Lung (tissue), 12 donors: ENCODE measurements around the gene TANC1. TPM values are rescaled to one million over a fixed set of nuclear protein-coding genes. Genes with fewer than 3 reads are reported as not detected.

Experiments used
- ATAC-seq: fragments of 200-7000 bp; cut with Tn5 transposase; one replicate; pipeline ENCODE4 v1.9.1; 2020; ENCODE audit warnings: moderate number of reproducible peaks; ENCODE audit not compliant: insufficient read depth, low FRiP score
- DNase-seq, 3 donors: peaks; one replicate each; pipeline ENCODE4 v3.0.0-alpha.2; 2013 to 2017
- H3K27ac ChIP-seq, 2 donors: one replicate each; pipeline ENCODE4 v1.5.1; 2013; ENCODE audit warnings: mild to moderate bottlenecking in 2 of 2, moderate library complexity in 2 of 2, control low read depth in 1 of 2, inconsistent platforms in 1 of 2, low read depth in 1 of 2, low read length in 1 of 2
- H3K27me3 ChIP-seq, 3 donors: one replicate each; pipeline ENCODE4 v1.5.1; 2013; ENCODE audit warnings: low read length in 2 of 3; ENCODE audit not compliant: control insufficient read depth in 3 of 3, insufficient read depth in 3 of 3
- H3K36me3 ChIP-seq, 4 donors: one replicate each; pipeline ENCODE4 v1.5.1; 2013; ENCODE audit warnings: low read length in 4 of 4, mild to moderate bottlenecking in 1 of 4, moderate library complexity in 1 of 4; ENCODE audit not compliant: control insufficient read depth in 4 of 4, insufficient read depth in 4 of 4
- H3K4me1 ChIP-seq, 5 donors: one replicate each; pipeline ENCODE4 v1.5.1; 2013; ENCODE audit warnings: low read length in 5 of 5, mild to moderate bottlenecking in 2 of 5, moderate library complexity in 1 of 5; ENCODE audit not compliant: control insufficient read depth in 5 of 5, insufficient read depth in 5 of 5
- H3K4me3 ChIP-seq: one replicate; pipeline ENCODE4 v1.5.1; 2013; ENCODE audit warnings: mild to moderate bottlenecking, control low read depth, moderate library complexity
- H3K9ac ChIP-seq, 2 donors: one replicate each; pipeline ENCODE4 v1.5.1; 2013; ENCODE audit warnings: low read length in 2 of 2, control low read depth in 1 of 2; ENCODE audit not compliant: insufficient read depth in 1 of 2
- H3K9me3 ChIP-seq, 4 donors: one replicate each; pipeline ENCODE4 v1.5.1; 2013; ENCODE audit warnings: low read length in 3 of 4, mild to moderate bottlenecking in 1 of 4, moderate library complexity in 1 of 4; ENCODE audit not compliant: control insufficient read depth in 4 of 4, insufficient read depth in 3 of 4
- WGBS, 2 donors: extraction: QIAGEN DNeasy Blood & Tissue Kit; methylation state at CpG; one replicate each; pipeline ENCODE4 v1.1.7; 2013; 5-methylcytosine and 5-hydroxymethylcytosine counted together
- polyA plus RNA-seq, 2 donors: library from polyadenylated mRNA; stranded (reverse); fragments of 200-250 nt; gene quantifications; one replicate each; pipeline ENCODE4 v1.2.1, GENCODE V29; 2013
- total RNA-seq, 2 donors: library from RNA; depleted of rRNA in 1 of 2; stranded (reverse); fragments of >200 nt in 1 of 2; gene quantifications; one replicate each; pipeline ENCODE4 v1.2.1, GENCODE V29; 2014 to 2021
- TF ChIP-seq, protein P1 (sequence below): IDR thresholded peaks from 2 replicates; pipeline ENCODE4 v1.5.1; 2012; ENCODE audit warnings: mild to moderate bottlenecking; ENCODE audit errors: control extremely low read depth, extremely low read depth
- donor health status: control.
- donor health status: control.
- donor health status: Bipolar disorder and iron deficiency.
- donor health status: healthy.
- donor health status: DM: yes; HTN: yes; CAD: no.

Gene TANC1
- total and polyA plus RNA-seq, 4 donors = 14.3 to 99.5 (median 37.3) TPM

DNA sequence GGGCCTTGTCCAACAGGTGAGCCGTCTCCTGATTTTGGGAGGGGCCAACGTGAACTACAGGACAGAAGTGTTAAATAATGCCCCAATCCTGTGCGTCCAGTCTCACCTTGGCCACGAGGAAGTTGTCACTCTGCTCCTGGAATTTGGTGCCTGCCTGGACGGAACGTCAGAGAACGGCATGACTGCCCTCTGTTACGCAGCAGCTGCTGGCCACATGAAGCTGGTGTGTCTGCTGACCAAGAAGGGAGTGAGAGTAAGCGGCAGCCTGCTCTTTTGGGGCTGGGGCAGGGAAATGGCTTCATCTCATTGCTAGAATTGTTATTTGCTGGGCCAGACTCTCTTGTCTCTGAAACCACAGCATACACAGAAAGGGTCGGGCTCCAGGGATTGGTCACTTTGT lies 225.8 kb downstream of the TANC1 start:
- Histone ChIP-seq H3K27ac (no peak overlapping the region), H3K36me3 (peaks cover 6 to 64% (median 37%) of the 10 kb centered on the region in 4 donors), H3K9ac (no peak overlapping the region), H3K27me3 (no peaks in the 10 kb centered on the region), H3K9me3 (no peaks in the 10 kb centered on the region), H3K4me1 (no peaks in the 10 kb centered on the region), H3K4me3 (no peak overlapping the region)
- TF ChIP-seq, protein P1, sequence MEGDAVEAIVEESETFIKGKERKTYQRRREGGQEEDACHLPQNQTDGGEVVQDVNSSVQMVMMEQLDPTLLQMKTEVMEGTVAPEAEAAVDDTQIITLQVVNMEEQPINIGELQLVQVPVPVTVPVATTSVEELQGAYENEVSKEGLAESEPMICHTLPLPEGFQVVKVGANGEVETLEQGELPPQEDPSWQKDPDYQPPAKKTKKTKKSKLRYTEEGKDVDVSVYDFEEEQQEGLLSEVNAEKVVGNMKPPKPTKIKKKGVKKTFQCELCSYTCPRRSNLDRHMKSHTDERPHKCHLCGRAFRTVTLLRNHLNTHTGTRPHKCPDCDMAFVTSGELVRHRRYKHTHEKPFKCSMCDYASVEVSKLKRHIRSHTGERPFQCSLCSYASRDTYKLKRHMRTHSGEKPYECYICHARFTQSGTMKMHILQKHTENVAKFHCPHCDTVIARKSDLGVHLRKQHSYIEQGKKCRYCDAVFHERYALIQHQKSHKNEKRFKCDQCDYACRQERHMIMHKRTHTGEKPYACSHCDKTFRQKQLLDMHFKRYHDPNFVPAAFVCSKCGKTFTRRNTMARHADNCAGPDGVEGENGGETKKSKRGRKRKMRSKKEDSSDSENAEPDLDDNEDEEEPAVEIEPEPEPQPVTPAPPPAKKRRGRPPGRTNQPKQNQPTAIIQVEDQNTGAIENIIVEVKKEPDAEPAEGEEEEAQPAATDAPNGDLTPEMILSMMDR = no peak
- WGBS, 2 donors = 92 to 95% methylated on average over 10 of the region's 10 CpGs
- no peak for DNase-seq
- no peak for ATAC-seq

DNA sequence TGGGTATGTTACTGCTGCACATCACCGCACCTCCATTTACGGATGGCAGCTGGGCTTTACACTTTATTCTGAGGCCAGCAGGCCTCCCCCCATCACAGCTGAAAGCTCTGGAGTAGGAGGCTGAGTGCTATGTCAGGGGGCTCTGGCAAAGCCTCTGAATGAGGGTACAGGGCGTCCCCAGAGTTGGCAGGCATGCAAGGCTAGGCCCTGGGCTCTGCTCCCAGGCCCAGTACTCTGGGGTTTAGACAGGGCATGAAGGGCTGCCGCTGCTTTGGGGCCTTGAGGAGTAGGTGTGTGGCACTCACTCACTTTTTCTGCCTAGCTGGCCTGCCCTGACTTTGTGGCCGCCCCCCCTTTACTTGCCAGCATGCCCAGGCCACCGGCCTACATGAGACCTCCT lies 227.3 kb downstream of the TANC1 start:
- Histone ChIP-seq H3K27me3 (no peaks in the 10 kb centered on the region), H3K4me3 (no peak overlapping the region), H3K27ac (peak overlapping the region; percentile 42 to 56), H3K36me3 (peaks cover 7 to 61% (median 38%) of the 10 kb centered on the region in 4 donors), H3K9me3 (no peaks in the 10 kb centered on the region), H3K4me1 (peaks cover 2 to 9% (median 7%) of the 10 kb centered on the region in 5 donors), H3K9ac (no peak overlapping the region)
- TF ChIP-seq, protein P1 = no peak
- no peak for DNase-seq
- 95 to 96% methylated on average over 6 of the region's 6 CpGs for WGBS, 2 donors
- no peak for ATAC-seq

DNA sequence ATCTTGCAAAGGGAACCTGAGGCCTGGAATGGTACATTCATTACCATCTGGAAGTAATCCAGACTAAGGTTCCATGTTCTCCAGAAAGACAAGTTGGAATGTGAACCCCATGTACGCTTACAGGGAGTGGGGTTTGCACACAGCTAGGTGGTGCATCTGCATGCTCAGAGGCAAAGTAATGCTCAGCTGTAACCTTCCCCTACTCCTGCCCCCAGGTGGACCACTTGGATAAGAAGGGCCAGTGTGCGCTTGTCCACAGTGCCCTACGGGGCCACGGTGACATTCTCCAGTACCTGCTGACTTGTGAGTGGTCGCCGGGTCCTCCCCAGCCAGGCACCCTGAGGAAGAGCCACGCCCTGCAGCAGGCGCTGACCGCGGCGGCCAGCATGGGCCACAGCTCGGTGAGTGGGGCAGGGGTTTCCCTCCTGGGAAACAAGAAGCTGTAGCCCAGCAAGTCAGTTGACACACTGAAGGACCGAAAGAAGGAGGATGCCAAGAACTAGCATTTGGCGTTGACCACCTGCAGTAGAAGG lies 228.0 kb downstream of the TANC1 start:
- H3K36me3 ChIP-seq = peaks cover 7 to 57% (median 34%) of the 10 kb centered on the region in 4 donors
- no peak overlapping the region for H3K27ac ChIP-seq
- no peaks in the 10 kb centered on the region for H3K27me3 ChIP-seq
- no peaks in the 10 kb centered on the region for H3K9me3 ChIP-seq
- H3K4me1 ChIP-seq = peaks cover 2 to 16% (median 10%) of the 10 kb centered on the region in 5 donors
- H3K4me3 ChIP-seq = no peak overlapping the region
- no peak overlapping the region for H3K9ac ChIP-seq
- TF ChIP-seq, protein P1 = no peak
- WGBS, 2 donors = 95 to 96% methylated on average over 14 of the region's 14 CpGs
- ATAC-seq = no peak
- no peak for DNase-seq

DNA sequence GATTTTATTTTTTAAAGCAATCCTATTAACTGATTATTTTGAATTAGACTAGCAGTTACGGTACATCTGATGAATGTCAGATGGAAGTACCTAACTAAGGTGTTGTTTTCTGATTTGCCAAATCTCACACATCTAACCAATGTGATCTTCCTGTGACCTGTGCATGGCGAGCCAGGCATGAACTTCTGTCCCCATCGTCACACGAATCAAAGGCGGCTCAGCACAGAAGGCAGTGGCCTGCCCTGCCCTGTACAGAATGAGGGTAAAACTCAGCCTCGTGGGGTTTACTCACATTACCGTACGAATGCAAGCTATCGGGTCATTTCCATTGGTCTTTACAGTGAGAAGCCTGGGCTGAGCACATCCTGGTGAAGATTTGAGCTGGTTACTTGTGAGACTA lies 230.8 kb downstream of the TANC1 start:
- Histone ChIP-seq H3K9me3 (no peaks in the 10 kb centered on the region), H3K27ac (no peak overlapping the region), H3K4me3 (no peak overlapping the region), H3K36me3 (peaks cover 7 to 43% (median 35%) of the 10 kb centered on the region in 4 donors), H3K4me1 (peaks cover 6 to 30% (median 14%) of the 10 kb centered on the region in 5 donors), H3K27me3 (no peaks in the 10 kb centered on the region), H3K9ac (no peak overlapping the region)
- no peak for ATAC-seq
- no peak for DNase-seq
- 89 to 93% methylated on average over 9 of the region's 9 CpGs for WGBS, 2 donors
- TF ChIP-seq, protein P1 = no peak
